Measurements from ENCODE around the gene RBCK1.

DNA sequence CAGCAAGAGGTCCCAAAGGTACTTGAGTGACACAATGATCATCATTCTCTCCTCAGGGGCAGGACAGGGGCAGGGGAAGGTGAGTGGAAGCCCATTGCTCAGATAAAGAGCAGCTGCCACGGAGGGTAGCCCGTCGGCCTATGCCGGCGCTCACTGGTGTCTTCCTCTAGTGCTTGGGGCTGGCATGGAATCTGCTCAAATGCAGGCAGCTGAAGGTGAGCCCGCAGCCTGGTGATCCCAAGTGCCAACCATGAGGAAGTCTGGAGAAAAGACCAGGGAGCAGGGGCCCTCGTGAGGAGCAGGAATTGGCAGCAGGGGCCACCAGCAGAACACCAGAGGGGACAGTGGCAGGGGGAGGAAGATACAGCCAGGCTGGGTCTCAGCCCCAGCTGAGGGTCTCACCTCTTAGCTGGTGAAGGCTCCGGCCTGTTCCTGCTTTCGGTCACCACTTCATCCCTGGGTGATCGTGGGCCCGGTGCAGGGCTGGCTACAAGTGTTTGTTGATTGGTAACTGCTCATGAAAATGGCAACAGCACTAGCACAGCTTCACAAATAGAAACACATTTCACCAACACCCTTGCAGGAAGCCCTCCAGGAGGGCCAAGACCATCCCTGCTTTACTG is 24.7 kb downstream of the RBCK1 start:
- TF ChIP-seq, protein P1, sequence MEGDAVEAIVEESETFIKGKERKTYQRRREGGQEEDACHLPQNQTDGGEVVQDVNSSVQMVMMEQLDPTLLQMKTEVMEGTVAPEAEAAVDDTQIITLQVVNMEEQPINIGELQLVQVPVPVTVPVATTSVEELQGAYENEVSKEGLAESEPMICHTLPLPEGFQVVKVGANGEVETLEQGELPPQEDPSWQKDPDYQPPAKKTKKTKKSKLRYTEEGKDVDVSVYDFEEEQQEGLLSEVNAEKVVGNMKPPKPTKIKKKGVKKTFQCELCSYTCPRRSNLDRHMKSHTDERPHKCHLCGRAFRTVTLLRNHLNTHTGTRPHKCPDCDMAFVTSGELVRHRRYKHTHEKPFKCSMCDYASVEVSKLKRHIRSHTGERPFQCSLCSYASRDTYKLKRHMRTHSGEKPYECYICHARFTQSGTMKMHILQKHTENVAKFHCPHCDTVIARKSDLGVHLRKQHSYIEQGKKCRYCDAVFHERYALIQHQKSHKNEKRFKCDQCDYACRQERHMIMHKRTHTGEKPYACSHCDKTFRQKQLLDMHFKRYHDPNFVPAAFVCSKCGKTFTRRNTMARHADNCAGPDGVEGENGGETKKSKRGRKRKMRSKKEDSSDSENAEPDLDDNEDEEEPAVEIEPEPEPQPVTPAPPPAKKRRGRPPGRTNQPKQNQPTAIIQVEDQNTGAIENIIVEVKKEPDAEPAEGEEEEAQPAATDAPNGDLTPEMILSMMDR (conservative IDR thresholded peaks at IDR 0.05; ENCODE audit: low read depth, low read length): no peak
- TF ChIP-seq CEBPB (IDR thresholded peaks at IDR 0.05; ENCODE audit: low read depth, low read length): no peak
- no peak for TF ChIP-seq RAD21 (IDR thresholded peaks at IDR 0.05; ENCODE audit: low read length)
- no peak for TF ChIP-seq POLR2A (IDR thresholded peaks at IDR 0.05; ENCODE audit: low read depth, low read length)
- TF ChIP-seq, protein P2, sequence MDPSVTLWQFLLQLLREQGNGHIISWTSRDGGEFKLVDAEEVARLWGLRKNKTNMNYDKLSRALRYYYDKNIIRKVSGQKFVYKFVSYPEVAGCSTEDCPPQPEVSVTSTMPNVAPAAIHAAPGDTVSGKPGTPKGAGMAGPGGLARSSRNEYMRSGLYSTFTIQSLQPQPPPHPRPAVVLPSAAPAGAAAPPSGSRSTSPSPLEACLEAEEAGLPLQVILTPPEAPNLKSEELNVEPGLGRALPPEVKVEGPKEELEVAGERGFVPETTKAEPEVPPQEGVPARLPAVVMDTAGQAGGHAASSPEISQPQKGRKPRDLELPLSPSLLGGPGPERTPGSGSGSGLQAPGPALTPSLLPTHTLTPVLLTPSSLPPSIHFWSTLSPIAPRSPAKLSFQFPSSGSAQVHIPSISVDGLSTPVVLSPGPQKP (IDR thresholded peaks at IDR 0.05; ENCODE audit: borderline replicate concordance, low read depth, low read length): no peak
- TF ChIP-seq RFX5 (IDR thresholded peaks at IDR 0.05; ENCODE audit: low read depth, low read length): no peak
- no peak for TF ChIP-seq MAFK (IDR thresholded peaks at IDR 0.05; ENCODE audit: low read depth, low read length)
- TF ChIP-seq SMC3 (IDR thresholded peaks at IDR 0.05; ENCODE audit: low read depth, low read length): no peak
- no peak for TF ChIP-seq RCOR1 (IDR thresholded peaks at IDR 0.05; ENCODE audit: insufficient replicate concordance, low read length)
- TF ChIP-seq FOS (IDR thresholded peaks at IDR 0.05; ENCODE audit: low read depth, low read length): no peak

Measured in IMR-90 (cell line).